ACC112 (cell line): ENCODE results near the gene ZEB2.

Experiments used
- H2AFZ ChIP-seq: fragments of 200-600 bp; sonication (generic); one replicate; pipeline ENCODE4 v1.6.0; 2017; ENCODE audit warnings: antibody characterized with exemption, low read length; ENCODE audit not compliant: unreplicated experiment
- H3K27ac ChIP-seq: fragments of 200-600 bp; sonication (generic); 2 replicates; pipeline ENCODE4 v1.5.1; 2014; ENCODE audit warnings: low read depth, mild to moderate bottlenecking, antibody characterized with exemption, low read length, moderate library complexity
- H3K27me3 ChIP-seq: fragments of 200-600 bp; sonication (generic); 2 replicates; pipeline ENCODE4 v1.6.1; 2014; ENCODE audit warnings: mild to moderate bottlenecking, antibody characterized with exemption, low read length, moderate library complexity, mixed read lengths; ENCODE audit not compliant: insufficient read depth
- H3K36me3 ChIP-seq: fragments of 200-600 bp; sonication (generic); 2 replicates; pipeline ENCODE4 v1.6.1; 2016; ENCODE audit warnings: mild to moderate bottlenecking, antibody characterized with exemption, low read length, moderate library complexity, mixed read lengths; ENCODE audit not compliant: insufficient read depth
- H3K4me1 ChIP-seq: fragments of 200-600 bp; sonication (generic); one replicate; pipeline ENCODE4 v1.6.1; 2016; ENCODE audit warnings: low read length, mixed read lengths; ENCODE audit not compliant: insufficient read depth, unreplicated experiment, control insufficient read depth
- H3K4me3 ChIP-seq: fragments of 200-600 bp; sonication (generic); 2 replicates; pipeline ENCODE4 v1.5.1; 2014; ENCODE audit warnings: mild to moderate bottlenecking, low read depth, low read length
- H3K79me2 ChIP-seq: fragments of 200-600 bp; sonication (generic); one replicate; pipeline ENCODE4 v1.6.0; 2016; ENCODE audit warnings: low read length; ENCODE audit not compliant: control insufficient read depth, unreplicated experiment, insufficient read depth

ZEB2 gene

DNA sequence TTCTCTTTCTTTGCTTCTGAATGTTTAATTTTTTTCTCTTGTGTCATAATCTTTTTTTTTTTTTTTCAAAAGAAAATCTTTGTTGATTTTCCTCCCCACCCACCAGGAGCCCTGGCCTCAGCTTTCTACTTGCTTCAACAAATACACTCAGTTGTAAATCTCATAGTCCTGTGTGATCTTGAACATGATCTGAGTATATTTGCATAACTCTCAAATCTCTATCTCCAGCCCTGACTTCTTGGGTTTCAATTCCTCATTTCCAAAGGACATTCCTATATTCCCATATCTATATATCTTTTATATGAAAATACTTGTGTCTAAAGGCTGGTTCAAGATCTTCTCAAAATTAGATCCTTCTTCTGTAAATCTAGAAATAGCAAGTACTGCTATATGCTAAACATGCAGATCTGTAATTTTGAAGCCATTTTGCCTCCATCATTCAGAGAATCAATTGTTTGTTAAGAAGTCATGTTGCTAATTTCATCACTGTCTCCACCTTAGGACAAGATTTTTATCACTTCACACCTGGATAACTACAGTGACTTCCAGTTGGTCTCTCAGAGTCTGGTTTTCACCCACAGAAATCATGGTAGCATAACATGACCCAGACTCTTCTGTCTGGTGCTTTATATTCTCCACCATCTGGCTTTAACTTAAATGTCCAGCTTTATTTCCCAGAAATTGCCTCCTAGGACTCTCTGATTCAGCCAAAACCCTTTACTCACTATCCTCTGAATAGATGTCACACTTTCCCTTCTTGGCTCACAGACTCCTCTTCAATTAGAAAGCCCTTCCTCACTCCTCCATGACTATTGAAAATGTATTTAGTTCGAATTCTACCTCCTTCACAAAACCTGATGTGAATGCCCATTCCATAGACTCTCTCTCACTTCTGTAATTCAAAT, 98.1 kb downstream of the ZEB2 start:
- peaks cover 50% of the 10 kb centered on the region for H3K36me3 ChIP-seq

DNA sequence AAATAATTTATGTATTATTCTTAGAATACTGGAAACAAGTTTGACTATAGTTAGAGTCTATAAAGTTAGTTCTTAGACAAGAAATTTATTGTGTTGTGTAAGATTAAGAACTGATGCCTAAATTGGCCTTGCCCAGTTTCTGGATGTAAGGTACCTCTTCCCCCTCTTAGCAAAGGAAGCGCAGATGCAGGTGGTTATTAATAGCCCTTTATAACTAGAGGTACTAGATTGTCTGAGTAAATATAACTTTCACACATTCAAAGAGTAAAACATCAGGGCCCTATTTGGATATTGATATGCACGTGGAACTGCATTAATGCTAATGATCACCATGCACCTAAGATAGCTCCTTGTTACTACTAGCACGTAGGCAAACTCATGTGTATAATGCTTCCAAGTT, 100.7 kb downstream of the ZEB2 start:
- no peak overlapping the region for H2AFZ ChIP-seq

More for the DNA sequence above, 98.1 kb downstream of the ZEB2 start:
- Histone ChIP-seq H3K27ac (no peak overlapping the region), H3K79me2 (peaks cover 5% of the 10 kb centered on the region), H3K4me3 (no peak overlapping the region), H2AFZ (no peak overlapping the region), H3K4me1 (peaks cover 7% of the 10 kb centered on the region), H3K27me3 (no peaks in the 10 kb centered on the region)

DNA sequence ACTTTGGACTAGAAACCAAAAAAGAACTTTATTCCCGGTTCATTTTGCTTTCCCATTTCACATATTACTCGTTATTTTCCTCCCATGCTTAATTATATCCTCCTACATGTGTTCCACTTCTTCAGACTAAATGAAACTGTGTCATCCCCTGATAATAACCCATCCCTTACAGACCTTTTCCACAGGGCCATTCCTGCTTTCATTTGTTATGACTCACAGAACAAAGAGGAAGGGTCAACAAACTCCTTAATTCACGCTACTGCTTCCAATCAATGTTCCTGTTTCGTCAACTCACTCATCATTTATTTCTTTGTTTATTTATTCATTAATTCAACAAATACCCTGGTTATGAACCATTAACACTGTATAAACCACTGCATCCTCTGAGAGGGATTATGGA, 104.5 kb downstream of the ZEB2 start:
- Histone ChIP-seq H3K79me2 (peaks cover 3% of the 10 kb centered on the region), H3K27me3 (no peaks in the 10 kb centered on the region), H2AFZ (no peak overlapping the region), H3K36me3 (peaks cover 24% of the 10 kb centered on the region), H3K27ac (peak overlapping the region; percentile 85), H3K4me1 (peaks cover 35% of the 10 kb centered on the region), H3K4me3 (no peak overlapping the region)

More for the DNA sequence above, 100.7 kb downstream of the ZEB2 start:
- Histone ChIP-seq H3K27me3 (no peaks in the 10 kb centered on the region), H3K4me3 (no peak overlapping the region), H3K79me2 (no peaks in the 10 kb centered on the region), H3K36me3 (peaks cover 49% of the 10 kb centered on the region), H3K4me1 (peaks cover 14% of the 10 kb centered on the region), H3K27ac (no peak overlapping the region)

DNA sequence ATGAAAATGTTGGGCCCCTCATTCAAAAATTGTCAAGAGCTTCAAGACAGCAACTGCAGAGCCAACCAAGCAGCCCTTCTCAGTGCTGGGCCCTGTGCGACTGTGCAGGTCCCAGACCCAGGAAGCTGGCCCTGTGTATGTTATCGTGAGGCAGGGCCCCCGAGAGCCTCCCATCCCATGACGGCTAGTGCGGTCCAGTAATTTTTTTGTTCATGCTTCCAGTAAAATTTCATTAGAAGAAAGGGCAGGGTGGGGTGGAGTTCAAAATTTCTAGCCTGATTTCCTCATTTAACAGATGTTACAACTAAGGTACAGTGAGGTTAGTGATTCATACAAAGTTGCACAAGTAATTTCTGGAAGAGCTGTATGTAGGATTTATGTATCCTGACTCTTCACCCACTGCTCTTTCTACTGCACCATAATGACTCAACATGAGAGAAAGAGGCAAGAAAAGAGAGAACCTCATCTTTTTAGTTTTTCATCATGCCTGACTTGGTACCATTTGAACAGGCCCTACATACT, 105.5 kb downstream of the ZEB2 start:
- Histone ChIP-seq H3K27me3 (no peaks in the 10 kb centered on the region), H2AFZ (no peak overlapping the region), H3K36me3 (peaks cover 27% of the 10 kb centered on the region), H3K79me2 (peaks cover 3% of the 10 kb centered on the region), H3K27ac (peak overlapping the region; percentile 85), H3K4me3 (peak overlapping the region; percentile 18; the same call in 1 of the 2 replicates), H3K4me1 (peaks cover 36% of the 10 kb centered on the region)

DNA sequence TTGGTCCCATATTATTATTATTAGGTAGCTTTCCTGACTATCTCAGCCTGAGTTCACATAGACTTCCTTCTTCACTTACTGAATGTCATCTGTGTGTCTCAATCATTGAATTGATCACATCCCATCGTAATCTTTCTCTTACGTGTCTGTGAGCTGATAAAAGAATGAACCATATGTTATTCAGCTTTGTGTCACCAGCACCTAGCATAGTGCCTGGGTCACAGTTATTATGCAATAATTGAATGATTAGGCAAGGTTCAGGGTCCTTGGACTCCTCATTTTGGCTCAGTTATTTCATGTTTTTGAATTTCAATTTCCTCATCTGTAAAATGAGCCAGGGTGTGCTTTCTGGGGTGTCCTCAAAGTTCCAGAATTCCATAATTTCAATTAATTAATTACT, 107.2 kb downstream of the ZEB2 start:
- peaks cover 32% of the 10 kb centered on the region for H3K36me3 ChIP-seq
- no peak overlapping the region for H2AFZ ChIP-seq
- peak overlapping the region; percentile 85 for H3K27ac ChIP-seq
- H3K79me2 ChIP-seq: peaks cover 3% of the 10 kb centered on the region
- H3K27me3 ChIP-seq: no peaks in the 10 kb centered on the region
- no peak overlapping the region for H3K4me3 ChIP-seq
- H3K4me1 ChIP-seq: peaks cover 38% of the 10 kb centered on the region

DNA sequence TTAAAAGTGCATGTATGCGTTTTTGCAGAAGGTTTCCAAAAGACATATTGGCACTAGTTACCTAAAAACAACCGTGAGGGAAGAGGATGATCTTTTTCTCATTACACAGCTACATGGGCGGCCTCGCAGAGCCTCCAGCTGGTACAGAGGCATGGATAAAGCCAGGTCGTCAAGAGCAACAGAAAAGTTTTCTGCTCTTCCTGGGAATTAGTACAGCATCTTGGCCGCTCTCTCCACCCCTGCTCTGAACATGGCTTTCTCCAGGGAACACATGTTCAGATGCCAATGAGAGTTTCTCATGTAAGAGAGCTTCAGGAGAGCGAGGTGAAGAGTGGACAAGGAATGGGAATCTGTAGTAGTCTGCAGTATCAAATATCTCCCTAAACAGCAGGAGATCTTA, 108.4 kb downstream of the ZEB2 start:
- Histone ChIP-seq H3K36me3 (peaks cover 29% of the 10 kb centered on the region), H3K79me2 (peaks cover 4% of the 10 kb centered on the region), H3K4me1 (peaks cover 44% of the 10 kb centered on the region), H3K27ac (no peak overlapping the region), H2AFZ (no peak overlapping the region), H3K27me3 (no peaks in the 10 kb centered on the region), H3K4me3 (no peak overlapping the region)

DNA sequence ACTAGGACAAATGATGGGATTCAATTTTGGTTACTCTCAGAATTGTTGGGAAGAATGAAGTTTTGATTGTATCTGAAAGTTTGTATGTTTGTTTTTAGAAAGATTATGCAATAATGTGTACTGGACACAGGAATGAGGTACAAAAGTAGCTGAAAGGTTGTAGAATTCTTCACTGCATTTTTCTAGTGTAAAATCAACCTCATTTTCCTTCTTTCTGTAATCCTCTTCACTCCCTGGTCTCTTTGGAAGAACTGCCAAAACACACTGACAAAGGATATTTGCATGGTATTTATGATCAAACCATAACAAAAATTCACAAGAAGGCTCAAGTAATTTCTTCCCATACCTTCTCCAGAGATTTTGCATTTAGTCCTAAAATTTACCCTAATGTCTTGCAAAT, 110.7 kb downstream of the ZEB2 start:
- Histone ChIP-seq H3K4me3 (no peak overlapping the region), H3K36me3 (peaks cover 31% of the 10 kb centered on the region), H3K4me1 (peaks cover 41% of the 10 kb centered on the region), H2AFZ (no peak overlapping the region), H3K27me3 (no peaks in the 10 kb centered on the region), H3K27ac (no peak overlapping the region), H3K79me2 (peaks cover 5% of the 10 kb centered on the region)

DNA sequence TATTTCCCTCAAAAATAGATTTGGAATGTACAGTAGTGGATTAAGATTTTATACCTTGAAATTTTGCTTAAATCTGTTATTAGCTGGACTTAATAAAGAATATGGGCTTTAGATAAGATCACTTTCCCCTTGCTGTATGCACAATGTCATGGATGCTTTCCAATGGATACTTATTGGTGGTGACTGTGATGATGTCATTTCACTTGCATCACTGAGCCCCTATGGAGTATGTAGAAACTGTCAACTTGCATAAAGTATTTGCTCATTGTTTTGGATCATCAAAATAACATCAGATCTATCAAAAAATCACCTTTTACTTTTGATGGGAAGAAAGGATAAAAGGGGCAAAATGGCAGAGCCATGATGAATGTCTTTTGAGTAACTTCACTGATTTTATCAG, 112.7 kb downstream of the ZEB2 start:
- H3K36me3 ChIP-seq: peaks cover 44% of the 10 kb centered on the region
- H3K27ac ChIP-seq: no peak overlapping the region
- peaks cover 21% of the 10 kb centered on the region for H3K4me1 ChIP-seq
- H3K79me2 ChIP-seq: peaks cover 5% of the 10 kb centered on the region
- H3K27me3 ChIP-seq: no peaks in the 10 kb centered on the region
- H3K4me3 ChIP-seq: no peak overlapping the region
- no peak overlapping the region for H2AFZ ChIP-seq

DNA sequence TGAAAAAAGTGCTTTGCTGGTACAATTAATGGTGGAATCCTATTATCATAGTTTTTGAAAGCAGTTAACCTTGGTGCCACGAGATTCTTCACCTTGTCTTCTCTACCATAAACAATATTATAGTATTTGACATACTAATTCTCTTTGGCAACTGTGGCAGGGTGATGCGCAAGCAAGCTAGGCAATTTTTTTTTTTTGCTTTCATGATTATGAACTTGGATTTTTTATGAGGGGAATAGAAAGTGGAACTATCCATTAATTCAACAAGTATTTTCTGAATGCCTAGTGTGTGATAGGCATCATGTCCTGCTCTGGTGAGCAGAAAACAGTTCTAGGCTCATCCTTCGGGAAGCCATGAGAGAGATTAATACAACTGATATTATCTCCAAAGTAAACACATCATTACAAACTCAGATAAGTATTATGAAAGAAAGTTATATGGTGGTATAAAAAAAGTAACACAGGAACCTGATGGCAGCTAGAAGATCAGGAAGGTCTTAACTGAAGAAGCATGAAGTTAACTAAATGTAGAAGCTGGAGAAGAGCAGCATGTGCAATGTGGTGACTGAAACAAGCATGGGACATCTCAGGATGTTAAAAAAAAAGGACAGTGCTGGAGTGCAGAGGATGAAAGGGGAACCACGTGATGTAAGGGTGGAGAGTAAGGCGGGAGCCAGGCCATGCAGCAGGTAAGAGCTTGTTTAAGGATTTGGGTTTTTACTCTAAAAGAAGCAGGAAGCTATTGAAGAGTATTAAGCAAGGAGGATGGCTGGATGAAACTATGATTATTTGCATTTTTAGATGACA, 113.7 kb downstream of the ZEB2 start:
- H3K79me2 ChIP-seq: peaks cover 2% of the 10 kb centered on the region
- 0 out of 2 replicates have a peak overlapping the region, but pooled peaks have one; percentile 19 for H3K27ac ChIP-seq
- H2AFZ ChIP-seq: no peak overlapping the region
- H3K4me3 ChIP-seq: no peak overlapping the region
- peaks cover 20% of the 10 kb centered on the region for H3K4me1 ChIP-seq
- H3K36me3 ChIP-seq: peaks cover 47% of the 10 kb centered on the region
- H3K27me3 ChIP-seq: no peaks in the 10 kb centered on the region

DNA sequence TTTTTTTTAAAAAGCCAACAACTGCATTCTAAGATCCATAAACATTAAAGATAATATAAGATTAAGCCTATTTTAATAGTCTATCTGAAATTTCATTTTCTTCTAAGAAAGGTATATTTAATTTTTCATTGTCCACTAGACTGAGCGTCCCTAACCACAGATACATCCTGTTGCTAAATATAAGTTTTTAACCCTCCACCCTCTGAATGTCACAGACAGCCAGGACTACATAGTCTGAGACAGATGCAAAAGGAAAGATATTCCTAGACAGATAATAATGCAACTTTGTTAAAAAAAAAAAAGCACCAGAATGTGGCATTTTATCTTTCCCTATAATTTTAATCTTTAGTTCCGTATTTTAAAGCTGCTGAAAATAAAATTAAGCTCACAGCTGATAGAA, 114.6 kb downstream of the ZEB2 start:
- Histone ChIP-seq H2AFZ (no peak overlapping the region), H3K4me3 (no peak overlapping the region), H3K4me1 (peaks cover 20% of the 10 kb centered on the region), H3K27me3 (no peaks in the 10 kb centered on the region), H3K27ac (no peak overlapping the region), H3K36me3 (peaks cover 56% of the 10 kb centered on the region), H3K79me2 (peaks cover 2% of the 10 kb centered on the region)
